GM18526 (cell line): ENCODE results near the gene ATP13A5.

Source experiments
- POLR2A ChIP-seq: IDR thresholded peaks from 3 replicates; pipeline ENCODE4 v1.6.1; 2011; ENCODE audit not compliant: insufficient read length; ENCODE audit errors: extremely low read depth

The ATP13A5 gene, protein sequence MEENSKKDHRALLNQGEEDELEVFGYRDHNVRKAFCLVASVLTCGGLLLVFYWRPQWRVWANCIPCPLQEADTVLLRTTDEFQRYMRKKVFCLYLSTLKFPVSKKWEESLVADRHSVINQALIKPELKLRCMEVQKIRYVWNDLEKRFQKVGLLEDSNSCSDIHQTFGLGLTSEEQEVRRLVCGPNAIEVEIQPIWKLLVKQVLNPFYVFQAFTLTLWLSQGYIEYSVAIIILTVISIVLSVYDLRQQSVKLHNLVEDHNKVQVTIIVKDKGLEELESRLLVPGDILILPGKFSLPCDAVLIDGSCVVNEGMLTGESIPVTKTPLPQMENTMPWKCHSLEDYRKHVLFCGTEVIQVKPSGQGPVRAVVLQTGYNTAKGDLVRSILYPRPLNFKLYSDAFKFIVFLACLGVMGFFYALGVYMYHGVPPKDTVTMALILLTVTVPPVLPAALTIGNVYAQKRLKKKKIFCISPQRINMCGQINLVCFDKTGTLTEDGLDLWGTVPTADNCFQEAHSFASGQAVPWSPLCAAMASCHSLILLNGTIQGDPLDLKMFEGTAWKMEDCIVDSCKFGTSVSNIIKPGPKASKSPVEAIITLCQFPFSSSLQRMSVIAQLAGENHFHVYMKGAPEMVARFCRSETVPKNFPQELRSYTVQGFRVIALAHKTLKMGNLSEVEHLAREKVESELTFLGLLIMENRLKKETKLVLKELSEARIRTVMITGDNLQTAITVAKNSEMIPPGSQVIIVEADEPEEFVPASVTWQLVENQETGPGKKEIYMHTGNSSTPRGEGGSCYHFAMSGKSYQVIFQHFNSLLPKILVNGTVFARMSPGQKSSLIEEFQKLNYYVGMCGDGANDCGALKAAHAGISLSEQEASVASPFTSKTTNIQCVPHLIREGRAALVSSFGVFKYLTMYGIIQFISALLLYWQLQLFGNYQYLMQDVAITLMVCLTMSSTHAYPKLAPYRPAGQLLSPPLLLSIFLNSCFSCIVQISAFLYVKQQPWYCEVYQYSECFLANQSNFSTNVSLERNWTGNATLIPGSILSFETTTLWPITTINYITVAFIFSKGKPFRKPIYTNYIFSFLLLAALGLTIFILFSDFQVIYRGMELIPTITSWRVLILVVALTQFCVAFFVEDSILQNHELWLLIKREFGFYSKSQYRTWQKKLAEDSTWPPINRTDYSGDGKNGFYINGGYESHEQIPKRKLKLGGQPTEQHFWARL

DNA sequence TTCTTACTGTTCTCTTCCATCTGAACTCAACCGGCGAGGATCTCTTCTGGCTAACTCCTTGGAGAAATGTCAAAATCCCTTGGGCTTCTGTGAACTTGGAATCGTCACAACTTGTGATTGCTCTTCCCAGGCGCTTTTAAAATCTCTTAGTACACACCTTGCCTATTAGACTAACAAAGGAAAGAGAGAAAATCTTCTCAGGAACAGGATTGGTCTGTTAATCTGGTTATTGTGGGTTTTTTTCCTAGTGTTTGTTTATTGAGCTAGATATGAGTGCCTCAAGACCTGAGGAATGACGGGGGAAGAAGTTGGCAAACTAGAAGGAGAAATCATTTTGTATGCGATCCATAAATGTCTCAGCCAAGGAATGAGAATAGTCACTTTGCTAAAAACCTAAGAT is at the start of gene ATP13A5:
TSS of gene ATP13A5 (minus strand) at position 48 of the 400 bp plus-strand sequence. CDS start at position 20, 28 bp downstream.
- TF ChIP-seq POLR2A: no peak

DNA sequence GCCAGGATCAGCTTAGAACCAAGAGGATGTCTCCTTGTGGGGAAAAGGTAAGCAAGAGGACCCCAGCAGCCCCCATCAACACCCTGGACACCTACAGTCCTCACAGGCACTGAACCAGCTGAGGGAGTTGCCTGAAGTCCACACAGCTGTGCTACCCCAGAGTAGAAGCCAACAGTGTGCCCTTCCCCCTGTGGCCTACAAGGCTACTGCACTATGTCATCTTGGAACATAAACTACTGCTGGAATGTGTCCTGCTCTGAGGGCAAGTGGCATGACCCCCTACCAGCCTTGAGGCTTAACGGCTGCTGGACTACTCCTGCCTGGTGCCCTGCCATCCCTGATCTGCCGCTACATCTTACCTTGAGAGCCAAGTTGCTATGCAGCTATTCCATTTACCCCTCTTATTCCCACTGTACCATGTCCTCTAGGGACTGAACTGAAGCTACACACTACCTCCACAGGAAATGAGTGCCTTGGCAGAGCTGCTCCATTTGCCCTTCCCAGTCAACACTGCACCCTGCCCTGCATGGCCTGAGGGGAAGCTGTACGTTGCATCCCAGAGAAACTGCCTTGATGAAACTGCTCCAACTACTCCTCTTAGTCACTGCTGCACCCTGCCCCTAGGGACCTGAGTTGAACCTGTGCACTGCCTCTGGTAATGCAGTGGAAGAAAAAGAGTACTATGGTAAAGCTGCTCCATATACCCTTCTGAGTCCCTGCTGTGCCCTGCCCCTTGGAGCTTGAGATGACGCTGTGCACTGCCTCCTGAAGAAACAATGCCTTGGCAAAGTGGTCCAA is 40.2 kb upstream of the ATP13A5 start:
- no peak for TF ChIP-seq POLR2A

DNA sequence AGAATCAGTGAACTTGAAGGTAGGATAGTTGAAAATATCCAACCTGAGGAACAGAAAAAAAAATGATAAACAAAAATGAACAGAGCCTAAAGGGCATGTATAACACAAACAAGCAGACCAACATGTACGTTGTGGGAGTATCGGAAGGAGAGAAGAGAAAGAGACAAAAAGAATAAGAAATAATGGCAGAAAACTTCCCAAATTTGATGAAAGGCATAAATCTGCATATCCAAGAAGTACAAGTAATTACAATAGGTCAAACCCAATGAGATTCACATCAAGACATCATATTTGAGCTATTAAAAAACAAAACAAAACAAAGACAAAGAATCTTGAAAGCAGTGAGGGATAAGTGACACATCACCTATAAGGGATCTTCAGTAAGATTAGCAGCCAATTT is 38.1 kb upstream of the ATP13A5 start:
- no peak for TF ChIP-seq POLR2A

GRCh38 chr3:193407688-193408087 is 29.1 kb upstream of the ATP13A5 start:
- no peak for TF ChIP-seq POLR2A

GRCh38 chr3:193407112-193407511 is 28.6 kb upstream of the ATP13A5 start:
- TF ChIP-seq POLR2A: no peak

DNA sequence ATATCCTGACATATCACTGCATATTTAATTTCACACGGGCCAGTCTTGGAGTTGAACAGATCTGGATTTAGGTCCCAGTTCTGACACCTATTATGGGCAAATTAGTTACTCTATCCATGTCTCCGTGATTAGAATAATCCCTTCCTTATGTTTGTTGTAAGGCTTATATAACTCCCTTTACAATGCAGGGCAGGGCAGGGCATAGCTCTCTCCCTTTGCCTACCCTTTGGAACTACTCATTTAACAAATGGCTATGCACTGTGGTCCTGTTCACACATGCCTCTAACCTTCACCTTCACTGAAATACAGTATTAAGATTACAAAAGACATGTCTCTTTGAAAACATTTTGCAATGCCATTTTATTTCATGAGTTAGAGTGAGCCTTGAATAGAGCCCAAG is 24.8 kb upstream of the ATP13A5 start:
- TF ChIP-seq POLR2A: no peak

GRCh38 chr3:193400304-193400703 is 21.8 kb upstream of the ATP13A5 start:
- no peak for TF ChIP-seq POLR2A

DNA sequence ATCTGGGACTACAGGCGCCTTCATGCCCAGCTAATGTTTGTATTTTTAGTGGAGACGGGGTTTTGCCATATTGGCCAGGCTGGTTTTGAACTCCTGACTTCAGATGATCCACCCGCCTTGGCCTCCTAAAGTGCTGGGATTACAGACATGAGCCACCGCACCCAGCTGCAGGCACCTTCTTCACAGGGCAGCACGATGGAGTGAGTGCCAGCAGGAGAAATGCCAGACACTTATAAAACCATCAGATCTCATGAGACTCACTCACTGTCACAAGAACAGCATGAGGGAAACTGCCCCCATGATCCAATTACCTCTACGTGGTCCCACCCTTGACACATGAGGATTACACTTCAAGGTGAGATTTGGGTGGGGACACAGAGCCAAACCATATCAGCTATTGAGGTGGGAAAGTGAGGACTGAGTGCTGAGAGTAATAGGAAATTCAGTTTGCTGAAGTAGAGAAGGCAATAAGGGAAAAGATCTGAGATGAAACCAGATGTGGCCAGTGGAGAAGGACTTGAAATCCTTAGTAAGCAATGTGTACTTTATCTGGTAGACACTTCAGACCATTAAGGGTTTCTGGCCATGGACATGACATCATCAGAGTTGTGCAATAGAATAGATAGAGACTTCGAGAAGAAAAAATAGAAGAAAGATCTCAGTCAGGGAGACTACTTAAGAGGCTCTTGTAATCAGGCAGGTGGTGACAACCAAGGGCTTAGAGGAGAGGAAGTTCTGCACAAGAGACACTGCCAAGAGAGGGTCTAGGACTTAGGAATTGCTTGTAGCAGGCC is 18.1 kb upstream of the ATP13A5 start:
- TF ChIP-seq POLR2A: no peak

GRCh38 chr3:193391902-193392301 is 13.3 kb upstream of the ATP13A5 start:
- no peak for TF ChIP-seq POLR2A

DNA sequence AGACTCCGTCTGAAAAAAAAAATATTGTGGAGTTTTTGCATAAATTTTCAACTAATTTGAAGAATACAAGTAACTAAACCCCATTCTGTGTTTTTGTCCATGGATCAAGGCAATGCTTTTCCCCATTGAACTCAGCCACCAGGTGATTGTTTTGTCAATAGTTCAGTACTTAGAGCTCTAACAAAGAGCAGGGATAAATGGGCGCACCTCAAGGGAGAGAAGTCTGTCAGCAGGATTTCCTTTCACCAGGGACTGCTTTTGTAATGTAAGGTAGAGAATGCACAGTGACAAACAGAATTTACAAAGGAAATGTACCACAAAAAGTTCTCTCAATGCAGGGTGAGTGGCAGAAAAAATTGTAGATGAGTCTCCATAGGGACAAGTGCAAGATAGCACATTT is 10.8 kb upstream of the ATP13A5 start:
- TF ChIP-seq POLR2A: no peak

- TF ChIP-seq POLR2A: no peak
Observed at GRCh38 chr3:193388361-193388760, 9.8 kb upstream of the ATP13A5 start.

DNA sequence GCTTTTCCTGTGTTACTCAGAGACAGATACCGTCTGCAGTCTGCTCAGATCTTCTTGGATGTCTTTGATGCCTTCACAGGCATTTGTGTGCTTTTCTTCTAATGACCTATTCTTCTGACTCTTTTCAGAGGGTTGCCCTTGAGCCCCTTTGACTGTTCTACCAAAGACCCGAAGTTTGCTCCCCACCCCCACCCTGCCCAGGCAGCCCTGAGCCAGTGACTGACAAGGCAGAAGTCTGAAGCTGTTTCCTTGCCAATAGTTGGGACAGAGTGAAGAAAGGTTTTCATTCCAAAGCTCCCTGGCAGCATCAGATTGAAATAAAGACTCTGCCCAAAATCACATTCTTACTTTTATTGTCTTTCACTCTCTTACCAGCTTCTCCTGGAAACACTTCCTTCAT is 9.0 kb upstream of the ATP13A5 start:
- TF ChIP-seq POLR2A: no peak

GRCh38 chr3:193377591-193377990 is 962 bp downstream of the ATP13A5 start:
- no peak for TF ChIP-seq POLR2A

DNA sequence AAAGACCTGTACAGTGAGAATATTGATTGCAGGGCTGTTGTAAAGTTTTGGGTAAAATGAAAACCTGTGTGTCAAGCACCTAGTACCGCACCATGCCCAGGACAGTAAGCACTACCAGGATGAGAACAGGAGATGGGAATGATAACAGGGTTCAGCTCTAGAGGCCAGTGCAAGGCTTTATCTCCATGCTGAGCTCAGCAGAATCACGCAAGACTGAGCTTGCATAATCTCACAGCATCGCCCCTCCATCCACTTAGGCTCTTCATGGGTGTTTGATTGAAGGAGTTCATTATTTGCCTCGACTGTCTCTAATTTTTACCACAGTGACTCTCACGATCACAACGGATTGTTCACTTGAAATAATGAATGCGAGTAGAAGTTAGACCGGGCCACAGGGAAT is 2.9 kb downstream of the ATP13A5 start:
- TF ChIP-seq POLR2A: no peak
